Measurements from ENCODE around the gene FERMT1. TPM values are rescaled to one million over a fixed set of nuclear protein-coding genes. Genes with fewer than 3 reads are reported as not detected.

FERMT1 gene
- total RNA-seq, 1 donor from 2014 or later, result 10.9 TPM

DNA sequence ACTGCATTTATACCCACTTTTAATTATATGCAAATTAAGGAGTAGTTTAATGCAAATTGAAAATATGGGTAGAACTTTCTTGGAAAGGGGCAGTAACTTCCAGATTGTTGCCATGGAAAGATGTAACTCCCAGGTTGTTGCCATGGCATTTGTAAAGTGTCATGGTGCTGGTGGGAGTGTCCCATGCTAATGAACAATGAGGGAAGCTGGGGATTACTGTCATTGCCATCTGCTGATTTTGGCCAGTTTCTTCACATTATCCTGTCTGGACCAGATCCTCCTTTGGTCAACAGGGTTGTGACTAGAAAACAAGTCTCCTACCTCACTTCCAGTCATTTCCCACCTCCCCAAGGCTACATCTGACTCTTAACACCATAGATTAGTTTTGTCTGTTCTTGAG lies 45.4 kb upstream of the FERMT1 start:
- Mint-ChIP-seq H3K36me3 (ENCODE audit: low read depth, unreplicated experiment) (no peaks in the 10 kb centered on the region), H3K27ac (ENCODE audit: unreplicated experiment) (no peak overlapping the region)
- no peak for FAIRE-seq

GRCh38 chr20:6165346-6165745 lies 42.5 kb upstream of the FERMT1 start:
- H3K4me1 Mint-ChIP-seq (ENCODE audit: low read depth, unreplicated experiment), result peaks cover 10% of the 10 kb centered on the region
- TF ChIP-seq, protein P1, sequence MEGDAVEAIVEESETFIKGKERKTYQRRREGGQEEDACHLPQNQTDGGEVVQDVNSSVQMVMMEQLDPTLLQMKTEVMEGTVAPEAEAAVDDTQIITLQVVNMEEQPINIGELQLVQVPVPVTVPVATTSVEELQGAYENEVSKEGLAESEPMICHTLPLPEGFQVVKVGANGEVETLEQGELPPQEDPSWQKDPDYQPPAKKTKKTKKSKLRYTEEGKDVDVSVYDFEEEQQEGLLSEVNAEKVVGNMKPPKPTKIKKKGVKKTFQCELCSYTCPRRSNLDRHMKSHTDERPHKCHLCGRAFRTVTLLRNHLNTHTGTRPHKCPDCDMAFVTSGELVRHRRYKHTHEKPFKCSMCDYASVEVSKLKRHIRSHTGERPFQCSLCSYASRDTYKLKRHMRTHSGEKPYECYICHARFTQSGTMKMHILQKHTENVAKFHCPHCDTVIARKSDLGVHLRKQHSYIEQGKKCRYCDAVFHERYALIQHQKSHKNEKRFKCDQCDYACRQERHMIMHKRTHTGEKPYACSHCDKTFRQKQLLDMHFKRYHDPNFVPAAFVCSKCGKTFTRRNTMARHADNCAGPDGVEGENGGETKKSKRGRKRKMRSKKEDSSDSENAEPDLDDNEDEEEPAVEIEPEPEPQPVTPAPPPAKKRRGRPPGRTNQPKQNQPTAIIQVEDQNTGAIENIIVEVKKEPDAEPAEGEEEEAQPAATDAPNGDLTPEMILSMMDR (IDR thresholded peaks at IDR 0.05; ENCODE audit: insufficient read depth, low read depth, low read length), result no peak
- no peak for TF ChIP-seq EZH2 (IDR thresholded peaks at IDR 0.05; ENCODE audit: insufficient read depth, low read length)
- no peaks in the 10 kb centered on the region for H4K20me1 ChIP-seq (ENCODE audit: insufficient read depth, low read length)
- no peak overlapping the region for H2AFZ ChIP-seq (ENCODE audit: low read depth, low read length)
- H3K27me3 ChIP-seq (ENCODE audit: insufficient read depth, low read length), result no peaks in the 10 kb centered on the region
- no peaks in the 10 kb centered on the region for H3K9me3 Mint-ChIP-seq (ENCODE audit: unreplicated experiment)
- H3K27ac ChIP-seq (ENCODE audit: low read depth, low read length), result no peak overlapping the region
- DNase-seq (ENCODE audit: low read depth) (no peak), FAIRE-seq (no peak)
- H3K4me2 ChIP-seq (ENCODE audit: low read length), result no peak overlapping the region
- H3K27me3 Mint-ChIP-seq (ENCODE audit: low read depth, unreplicated experiment), result no peaks in the 10 kb centered on the region
- no peaks in the 10 kb centered on the region for H3K4me1 ChIP-seq (ENCODE audit: insufficient read depth, low read length)
- no peaks in the 10 kb centered on the region for H3K9me3 ChIP-seq (ENCODE audit: insufficient read depth, low read depth, low read length)
- H3K9ac ChIP-seq (ENCODE audit: low read length), result no peak overlapping the region
- no peaks in the 10 kb centered on the region for H3K79me2 ChIP-seq (ENCODE audit: insufficient read depth, low read length)
- no peak overlapping the region for H3K4me3 ChIP-seq (ENCODE audit: insufficient read depth, low read depth, low read length)
- H3K27ac Mint-ChIP-seq (ENCODE audit: unreplicated experiment), result no peak overlapping the region
- no peaks in the 10 kb centered on the region for H3K36me3 ChIP-seq (ENCODE audit: insufficient read depth, low read length)
- H3K4me3 Mint-ChIP-seq (ENCODE audit: unreplicated experiment), result no peak overlapping the region
- no peaks in the 10 kb centered on the region for H3K36me3 Mint-ChIP-seq (ENCODE audit: low read depth, unreplicated experiment)

More for the DNA sequence above, 45.4 kb upstream of the FERMT1 start:
- Histone ChIP-seq H3K27ac (ENCODE audit: low read depth, low read length) (no peak overlapping the region), H4K20me1 (ENCODE audit: insufficient read depth, low read length) (no peaks in the 10 kb centered on the region), H2AFZ (ENCODE audit: low read depth, low read length) (no peak overlapping the region), H3K4me2 (ENCODE audit: low read length) (no peak overlapping the region), H3K36me3 (ENCODE audit: insufficient read depth, low read length) (no peaks in the 10 kb centered on the region), H3K9ac (ENCODE audit: low read length) (no peak overlapping the region), H3K79me2 (ENCODE audit: insufficient read depth, low read length) (no peaks in the 10 kb centered on the region), H3K4me1 (ENCODE audit: insufficient read depth, low read length) (no peaks in the 10 kb centered on the region), H3K4me3 (ENCODE audit: insufficient read depth, low read depth, low read length) (no peak overlapping the region), H3K27me3 (ENCODE audit: insufficient read depth, low read length) (no peaks in the 10 kb centered on the region), H3K9me3 (ENCODE audit: insufficient read depth, low read depth, low read length) (no peaks in the 10 kb centered on the region)
- TF ChIP-seq, protein P1 (IDR thresholded peaks at IDR 0.05; ENCODE audit: insufficient read depth, low read depth, low read length), result no peak
- TF ChIP-seq EZH2 (IDR thresholded peaks at IDR 0.05; ENCODE audit: insufficient read depth, low read length), result no peak
- H3K27me3 Mint-ChIP-seq (ENCODE audit: low read depth, unreplicated experiment), result peaks cover 2% of the 10 kb centered on the region
- no peak for DNase-seq (ENCODE audit: low read depth)
- H3K9me3 Mint-ChIP-seq (ENCODE audit: unreplicated experiment), result peaks cover 2% of the 10 kb centered on the region
- H3K4me3 Mint-ChIP-seq (ENCODE audit: unreplicated experiment), result no peak overlapping the region
- H3K4me1 Mint-ChIP-seq (ENCODE audit: low read depth, unreplicated experiment), result peaks cover 10% of the 10 kb centered on the region

DNA sequence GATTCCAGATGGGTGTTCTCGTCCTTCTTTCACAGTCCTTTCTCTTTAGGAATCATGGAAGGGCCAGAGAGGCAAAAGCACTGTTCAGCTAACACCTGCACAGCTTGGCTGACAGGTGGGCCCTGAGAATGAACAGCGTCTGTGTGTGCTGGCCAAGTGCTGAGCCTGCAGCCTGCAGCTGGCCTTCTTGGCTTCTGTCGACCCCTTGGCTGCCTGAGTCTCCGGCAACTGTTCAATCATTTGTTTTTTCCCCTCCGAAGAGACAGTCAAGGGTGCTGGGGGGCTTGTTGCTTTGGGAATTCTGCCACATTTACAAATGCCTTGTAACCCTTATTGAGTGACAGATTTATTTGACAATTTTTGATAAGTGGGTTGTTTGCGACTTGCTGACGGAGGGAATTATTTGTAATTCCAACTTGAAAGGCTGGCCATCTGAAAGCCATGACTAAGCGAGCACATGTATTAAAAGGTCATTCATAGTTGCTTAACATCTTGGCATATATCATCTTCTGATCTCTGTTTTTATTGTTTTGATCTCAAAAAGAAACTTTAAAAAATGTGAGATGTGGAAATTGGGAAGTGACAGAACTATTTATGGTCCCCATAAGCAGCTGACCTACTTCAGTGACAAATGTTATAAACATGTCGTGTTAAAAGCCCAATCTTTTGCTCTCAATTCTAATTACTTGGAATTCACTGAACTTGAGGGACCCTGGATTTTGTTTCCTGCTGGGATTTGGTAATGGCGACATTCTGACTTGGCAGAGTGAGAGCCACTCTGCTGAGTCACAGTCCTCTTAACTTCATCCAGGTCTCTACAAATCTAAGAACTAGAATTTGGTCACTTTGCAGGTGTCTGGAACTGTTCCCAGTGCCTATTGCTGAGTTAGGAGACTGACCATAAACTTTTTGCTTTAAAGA lies 41.9 kb upstream of the FERMT1 start:
- H3K27ac Mint-ChIP-seq (ENCODE audit: unreplicated experiment), result no peak overlapping the region
- Histone ChIP-seq H3K9me3 (ENCODE audit: insufficient read depth, low read depth, low read length) (no peaks in the 10 kb centered on the region), H3K27ac (ENCODE audit: low read depth, low read length) (no peak overlapping the region), H3K4me1 (ENCODE audit: insufficient read depth, low read length) (no peaks in the 10 kb centered on the region), H4K20me1 (ENCODE audit: insufficient read depth, low read length) (no peaks in the 10 kb centered on the region), H3K9ac (ENCODE audit: low read length) (no peak overlapping the region), H3K4me3 (ENCODE audit: insufficient read depth, low read depth, low read length) (no peak overlapping the region), H3K27me3 (ENCODE audit: insufficient read depth, low read length) (no peaks in the 10 kb centered on the region), H3K79me2 (ENCODE audit: insufficient read depth, low read length) (no peaks in the 10 kb centered on the region), H3K36me3 (ENCODE audit: insufficient read depth, low read length) (no peaks in the 10 kb centered on the region), H2AFZ (ENCODE audit: low read depth, low read length) (no peak overlapping the region), H3K4me2 (ENCODE audit: low read length) (no peak overlapping the region)
- no peaks in the 10 kb centered on the region for H3K9me3 Mint-ChIP-seq (ENCODE audit: unreplicated experiment)
- TF ChIP-seq, protein P1 (IDR thresholded peaks at IDR 0.05; ENCODE audit: insufficient read depth, low read depth, low read length), result no peak
- TF ChIP-seq EZH2 (IDR thresholded peaks at IDR 0.05; ENCODE audit: insufficient read depth, low read length), result no peak
- no peaks in the 10 kb centered on the region for H3K36me3 Mint-ChIP-seq (ENCODE audit: low read depth, unreplicated experiment)
- no peak overlapping the region for H3K4me3 Mint-ChIP-seq (ENCODE audit: unreplicated experiment)
- peaks cover 10% of the 10 kb centered on the region for H3K4me1 Mint-ChIP-seq (ENCODE audit: low read depth, unreplicated experiment)
- no peaks in the 10 kb centered on the region for H3K27me3 Mint-ChIP-seq (ENCODE audit: low read depth, unreplicated experiment)
- DNase-seq (ENCODE audit: low read depth) (peak; percentile 12), FAIRE-seq (no peak)

Data from astrocyte (in vitro differentiated cells and primary cell).